Stomach (tissue), 9 donors: ENCODE data around the gene COL23A1. TPM values are rescaled to one million over a fixed set of nuclear protein-coding genes. Genes with fewer than 3 reads are reported as not detected.

Source experiments
- DNase-seq, 2 donors: peaks; one replicate each; pipeline versions ENCODE4 v3.0.0 to v3.0.0-alpha.2; 2013 to 2019
- H3K27ac ChIP-seq, 5 donors: fragments of 200-600 bp in 4 of 5; sonication (generic) in 4 of 5; one replicate each; pipeline ENCODE4 v1.5.1; 2013 to 2019; ENCODE audit warnings: mild to moderate bottlenecking in 1 of 5, moderate library complexity in 1 of 5
- H3K27me3 ChIP-seq, 3 donors: fragments of 200-600 bp; sonication (generic); one replicate each; pipeline ENCODE4 v1.5.1; 2017 to 2019; ENCODE audit warnings: mixed run types in 1 of 3
- H3K36me3 ChIP-seq, 4 donors: fragments of 200-600 bp; sonication (generic); 1 replicate in 3 of 4; 2 replicates in 1 of 4; pipeline ENCODE4 v1.5.1; 2016 to 2019
- H3K4me1 ChIP-seq, 4 donors: fragments of 200-600 bp; sonication (generic); one replicate each; pipeline ENCODE4 v1.5.1; 2016 to 2019
- H3K4me3 ChIP-seq, 4 donors: fragments of 200-600 bp; sonication (generic) in 3 of 4; one replicate each; pipeline ENCODE4 v1.5.1; 2016 to 2019; ENCODE audit warnings: mild to moderate bottlenecking in 1 of 4
- H3K9me3 ChIP-seq, 4 donors: fragments of 200-600 bp; sonication (generic); one replicate each; pipeline ENCODE4 v1.5.1; 2016 to 2019
- CTCF ChIP-seq, 7 experiments: fragments of 450-650 bp in 4 of 7; fragments of 200-600 bp in 3 of 7; sonication (generic) in 3 of 7; IDR thresholded peaks; one replicate each; pipeline ENCODE4 v1.5.1; 2016 to 2019; ENCODE audit warnings: antibody characterized with exemption in 7 of 7, control low read depth in 2 of 7, mild to moderate bottlenecking in 1 of 7
- EP300 ChIP-seq: sonication (generic); formaldehyde crosslinking; IDR thresholded peaks from one replicate; pipeline ENCODE4 v1.6.1; 2017; ENCODE audit warnings: antibody characterized with exemption
- POLR2A ChIP-seq, 4 donors: fragments of 450-650 bp; IDR thresholded peaks; one replicate each; pipeline ENCODE4 v1.6.1; 2016; ENCODE audit warnings: antibody characterized with exemption in 4 of 4, control low read depth in 2 of 4, mild to moderate bottlenecking in 1 of 4, moderate library complexity in 1 of 4
- POLR2AphosphoS5 ChIP-seq, 3 donors: sonication (generic); formaldehyde crosslinking; IDR thresholded peaks; one replicate each; pipeline ENCODE4 v1.6.1; 2016; ENCODE audit warnings: antibody characterized with exemption in 3 of 3
- WGBS, 5 donors: extraction: QIAGEN DNeasy Blood & Tissue Kit in 3 of 5; methylation state at CpG; one replicate each; pipeline versions ENCODE4 v1.1.5 to v1.1.7; 2013 to 2018; 5-methylcytosine and 5-hydroxymethylcytosine counted together
- intact Hi-C: fragments of 100-400 bp; cut with DNase I; formaldehyde crosslinking; loops from one replicate; pipeline ENCODE4 v1.15.1; 2023; ENCODE audit warnings: low total_unique reads
- polyA plus RNA-seq, 3 donors: library from polyadenylated mRNA; stranded (reverse); fragments of 200-250 nt; gene quantifications; one replicate each; pipeline ENCODE4 v1.2.3, GENCODE V29; 2013
- total RNA-seq, 5 donors: library from RNA; depleted of rRNA; stranded (reverse); fragments of >200 nt; gene quantifications; one replicate each; pipeline versions ENCODE4 v1.1.0 to v1.2.3, GENCODE V29; 2014 to 2016
- donor health status: healthy with polysubstance abuse.
- donor health status: Bipolar disorder and iron deficiency.
- donor health status: healthy.

COL23A1 gene
- total and polyA plus RNA-seq, 8 donors, result under 0.01 to 7.0 (median 1.4) TPM

GRCh38 chr5:178375348-178375747 is 214.8 kb downstream of the COL23A1 start:
- no peak for DNase-seq
- Histone ChIP-seq H3K9me3 (no peaks in the 10 kb centered on the region), H3K27ac (no peak overlapping the region), H3K36me3 (no peaks in the 10 kb centered on the region), H3K4me1 (peaks cover 0 to 25% (median 12%) of the 10 kb centered on the region in 4 donors), H3K4me3 (no peak overlapping the region), H3K27me3 (peaks cover 0 to 6% (median 0%) of the 10 kb centered on the region in 3 donors)
- no peak for TF ChIP-seq CTCF (IDR thresholded peaks at IDR 0.05)
- TF ChIP-seq POLR2AphosphoS5 (IDR thresholded peaks at IDR 0.05), result no peak
- TF ChIP-seq POLR2A (IDR thresholded peaks at IDR 0.05), result no peak
- TF ChIP-seq EP300, result no peak
- intact Hi-C loops, result no loop called here
- 85 to 94% (median 93%) methylated on average over 13 of the region's 13 CpGs for WGBS, 5 donors

- Histone ChIP-seq H3K27ac (no peak overlapping the region), H3K4me3 (no peak overlapping the region), H3K9me3 (peaks cover 0 to 6% (median 0%) of the 10 kb centered on the region in 4 donors), H3K36me3 (no peaks in the 10 kb centered on the region), H3K4me1 (peaks cover 0 to 18% (median 8%) of the 10 kb centered on the region in 4 donors), H3K27me3 (peaks cover 0 to 11% (median 0%) of the 10 kb centered on the region in 3 donors)
- 81 to 90% (median 86%) methylated on average over 16 of the region's 16 CpGs for WGBS, 5 donors
- no peak for TF ChIP-seq CTCF (IDR thresholded peaks at IDR 0.05)
- no peak for TF ChIP-seq EP300
- TF ChIP-seq POLR2A (IDR thresholded peaks at IDR 0.05), result no peak
- no peak for TF ChIP-seq POLR2AphosphoS5 (IDR thresholded peaks at IDR 0.05)
- no peak for DNase-seq
- intact Hi-C loops, result no loop called here
These were observed 216.5 kb downstream of the COL23A1 start for GRCh38 chr5:178373711-178374110.

DNA sequence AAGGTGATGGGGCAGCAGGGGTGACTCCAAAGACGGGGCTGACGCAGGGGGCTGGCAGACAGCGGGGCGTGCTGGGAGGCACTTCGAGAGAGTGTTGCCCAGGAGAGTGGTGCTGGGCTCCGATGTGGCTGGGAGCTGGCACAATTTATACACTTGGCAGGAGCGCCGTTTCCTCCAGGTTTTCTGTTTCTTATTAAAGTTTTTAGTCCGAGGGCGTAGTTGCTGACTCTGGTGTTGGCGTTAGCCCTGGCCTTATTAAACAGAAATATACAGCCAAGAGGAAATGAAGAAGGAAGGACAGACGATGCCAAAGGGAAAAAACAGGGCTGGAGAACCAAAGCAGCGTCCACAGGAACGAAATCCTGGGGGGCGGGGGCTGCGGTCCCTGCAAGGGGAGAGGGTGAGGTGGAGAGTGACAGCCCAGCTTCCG is 218.0 kb downstream of the COL23A1 start:
- H3K4me3 ChIP-seq, result peak overlapping the region in 1 of 4 donors; percentile 5
- 48 to 63% (median 59%) methylated on average over 17 of the region's 17 CpGs for WGBS, 5 donors
- peaks cover 0 to 21% (median 0%) of the 10 kb centered on the region in 3 donors for H3K27me3 ChIP-seq
- H3K9me3 ChIP-seq, result peaks cover 0 to 6% (median 0%) of the 10 kb centered on the region in 4 donors
- H3K27ac ChIP-seq, result peak overlapping the region in 3 of 5 donors; percentile 59 to 76 (median 62)
- intact Hi-C loops, result no loop called here
- DNase-seq, result peak in 1 of 2 donors; percentile 50
- peaks cover 0 to 15% (median 7%) of the 10 kb centered on the region in 4 donors for H3K4me1 ChIP-seq
- no peaks in the 10 kb centered on the region for H3K36me3 ChIP-seq
- TF ChIP-seq POLR2A (IDR thresholded peaks at IDR 0.05), result no peak
- TF ChIP-seq POLR2AphosphoS5 (IDR thresholded peaks at IDR 0.05), result no peak
- TF ChIP-seq EP300, result no peak
- TF ChIP-seq CTCF (IDR thresholded peaks at IDR 0.05), result no peak

GRCh38 chr5:178371362-178372111 is 218.7 kb downstream of the COL23A1 start:
- peak in 1 of 2 donors; percentile 50 for DNase-seq
- Histone ChIP-seq H3K27me3 (peaks cover 0 to 15% (median 0%) of the 10 kb centered on the region in 3 donors), H3K4me1 (peaks cover 0 to 15% (median 7%) of the 10 kb centered on the region in 4 donors), H3K9me3 (peaks cover 0 to 6% (median 0%) of the 10 kb centered on the region in 4 donors), H3K4me3 (peak overlapping the region in 1 of 4 donors; percentile 5), H3K27ac (peak overlapping the region in 3 of 5 donors; percentile 59 to 76 (median 62)), H3K36me3 (no peaks in the 10 kb centered on the region)
- TF ChIP-seq CTCF (IDR thresholded peaks at IDR 0.05), result no peak
- no peak for TF ChIP-seq POLR2AphosphoS5 (IDR thresholded peaks at IDR 0.05)
- no peak for TF ChIP-seq POLR2A (IDR thresholded peaks at IDR 0.05)
- TF ChIP-seq EP300, result no peak
- intact Hi-C loops, result no loop called here
- WGBS, 5 donors, result 51 to 65% (median 64%) methylated on average over 17 to 24 of the region's 24 CpGs
